ENCODE measurements around the gene TANGO6. TPM values are rescaled to one million over a fixed set of nuclear protein-coding genes. Genes with fewer than 3 reads are reported as not detected.

The TANGO6 gene
- polyA plus RNA-seq, 2 of the 4 experiments (the other 2 are of a cell fraction) = 8.1 to 19.5 TPM

DNA sequence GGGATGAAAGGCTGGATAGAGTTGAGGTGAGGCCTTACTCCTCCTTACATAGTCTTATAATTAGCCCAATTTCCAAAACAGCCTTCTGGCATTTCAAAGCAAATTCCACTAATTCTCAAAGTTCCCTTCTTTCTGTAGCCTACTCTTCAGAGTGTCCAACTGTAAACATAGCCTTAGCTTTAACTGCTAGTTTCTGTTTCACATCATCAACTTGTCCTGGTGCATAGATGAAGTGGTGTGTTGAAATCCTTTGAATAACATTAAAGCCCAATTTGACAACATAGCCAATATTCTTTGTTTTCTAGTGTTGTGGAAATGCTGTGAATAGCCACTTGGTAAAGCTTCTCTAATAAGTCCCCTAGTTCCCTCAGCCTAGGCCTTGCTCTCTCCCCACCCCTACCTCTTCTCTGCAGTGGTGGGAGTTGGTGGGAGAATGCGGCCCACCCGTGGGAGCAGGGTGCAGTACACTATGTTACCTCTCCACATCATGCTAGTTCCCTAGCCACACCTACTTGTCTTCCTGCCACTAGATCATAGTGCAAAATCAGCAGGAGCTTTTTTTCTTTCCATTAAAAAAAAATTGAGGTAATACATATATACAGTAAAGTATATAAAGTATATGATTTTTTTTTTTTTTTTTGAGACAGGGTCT lies 135.1 kb downstream of the TANGO6 start:
- ATAC-seq (no peak), DNase-seq (ENCODE audit: low read depth in 1 of 2, low spot score in 1 of 2) (no peak), FAIRE-seq (no peak)
- H3K4me1 ChIP-seq = peaks cover under 1% of the 10 kb centered on the region; the same call in 1 of the 3 replicates
- H3K4me2 ChIP-seq = no peak overlapping the region
- ChIA-PET POLR2A (no interaction called here), CTCF (interaction anchor here (0.5 to 1.9 kb wide), 8 partner anchors 12 to 1040 kb away, joined by 3 to 4 read pairs (median 3); no protein-coding TSS in a partner anchor)
- no peak for TF ChIP-seq CBX8 (IDR thresholded peaks at IDR 0.05)
- no peak for TF ChIP-seq RAD21 (conservative IDR thresholded peaks at IDR 0.05 in 1 of 2, IDR thresholded peaks at IDR 0.05 in 1 of 2)
- no peak for TF ChIP-seq EHMT2 (IDR thresholded peaks at IDR 0.05; ENCODE audit: low read depth)
- TF ChIP-seq ZSCAN20 (CRISPR knock-in tag; IDR thresholded peaks at IDR 0.05) = no peak
- TF ChIP-seq NFE2L2 (conservative IDR thresholded peaks at IDR 0.05; ENCODE audit: low read length) = no peak
- no peaks in the 10 kb centered on the region for H3K9me3 ChIP-seq
- H3K27ac ChIP-seq = no peak overlapping the region
- 90% methylated on average over 2 of the region's 2 CpGs for WGBS (ENCODE audit: missing lambda C conversion rate)
- H3K4me3 ChIP-seq = no peak overlapping the region

DNA sequence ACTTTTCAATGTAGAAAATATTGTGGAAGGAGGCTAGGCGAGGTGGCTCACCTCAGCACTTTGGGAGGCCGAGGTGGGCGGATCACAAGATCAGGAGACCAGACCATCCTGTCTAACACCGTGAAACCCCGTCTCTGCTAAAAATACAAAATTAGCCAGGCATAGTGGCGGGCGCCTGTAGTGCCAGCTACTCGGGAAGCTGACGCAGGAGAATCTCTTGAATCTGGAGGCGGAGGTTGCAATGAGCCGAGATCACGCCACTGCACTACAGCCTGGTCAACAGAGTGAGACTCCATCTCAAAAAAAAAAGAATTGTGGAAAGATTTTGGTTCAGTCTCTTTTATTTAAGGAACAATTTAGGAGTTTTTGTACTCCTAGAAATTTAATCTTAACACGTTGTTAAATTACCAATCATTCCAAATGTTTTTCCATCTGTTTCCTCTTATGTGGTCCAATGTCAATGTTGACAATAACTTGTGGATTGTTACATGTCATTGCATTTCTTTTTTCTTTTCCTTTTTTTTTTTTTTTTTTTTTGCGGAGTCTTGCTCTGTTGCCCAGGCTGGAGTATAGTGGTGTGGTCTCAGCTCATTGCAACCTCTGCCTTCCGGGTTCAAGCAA lies 137.5 kb downstream of the TANGO6 start:
- WGBS (ENCODE audit: missing lambda C conversion rate) = 93% methylated on average over 14 of the region's 15 CpGs
- no peak overlapping the region for H3K4me3 ChIP-seq
- ATAC-seq = no peak
- CTCF ChIA-PET = interaction anchor here (0.6 to 1.3 kb wide), 2 partner anchors 124 to 303 kb away, joined by 3 to 4 read pairs; partner anchors contain the start of gene HAS3
- peaks cover 6% of the 10 kb centered on the region for H3K4me1 ChIP-seq
- POLR2A ChIA-PET = no interaction called here
- TF ChIP-seq FOSB (CRISPR knock-in tag; IDR thresholded peaks at IDR 0.05) = no peak
- TF ChIP-seq, protein P1, sequence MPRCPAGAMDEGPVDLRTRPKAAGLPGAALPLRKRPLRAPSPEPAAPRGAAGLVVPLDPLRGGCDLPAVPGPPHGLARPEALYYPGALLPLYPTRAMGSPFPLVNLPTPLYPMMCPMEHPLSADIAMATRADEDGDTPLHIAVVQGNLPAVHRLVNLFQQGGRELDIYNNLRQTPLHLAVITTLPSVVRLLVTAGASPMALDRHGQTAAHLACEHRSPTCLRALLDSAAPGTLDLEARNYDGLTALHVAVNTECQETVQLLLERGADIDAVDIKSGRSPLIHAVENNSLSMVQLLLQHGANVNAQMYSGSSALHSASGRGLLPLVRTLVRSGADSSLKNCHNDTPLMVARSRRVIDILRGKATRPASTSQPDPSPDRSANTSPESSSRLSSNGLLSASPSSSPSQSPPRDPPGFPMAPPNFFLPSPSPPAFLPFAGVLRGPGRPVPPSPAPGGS (IDR thresholded peaks at IDR 0.05) = no peak
- no peak for TF ChIP-seq SREBF2 (IDR thresholded peaks at IDR 0.05)
- no peak for TF ChIP-seq BHLHE40 (IDR thresholded peaks at IDR 0.05; ENCODE audit: low read depth, low read length)
- TF ChIP-seq POLR2AphosphoS2 (conservative IDR thresholded peaks at IDR 0.05; ENCODE audit: low read length) = no peak
- TF ChIP-seq, protein P2, sequence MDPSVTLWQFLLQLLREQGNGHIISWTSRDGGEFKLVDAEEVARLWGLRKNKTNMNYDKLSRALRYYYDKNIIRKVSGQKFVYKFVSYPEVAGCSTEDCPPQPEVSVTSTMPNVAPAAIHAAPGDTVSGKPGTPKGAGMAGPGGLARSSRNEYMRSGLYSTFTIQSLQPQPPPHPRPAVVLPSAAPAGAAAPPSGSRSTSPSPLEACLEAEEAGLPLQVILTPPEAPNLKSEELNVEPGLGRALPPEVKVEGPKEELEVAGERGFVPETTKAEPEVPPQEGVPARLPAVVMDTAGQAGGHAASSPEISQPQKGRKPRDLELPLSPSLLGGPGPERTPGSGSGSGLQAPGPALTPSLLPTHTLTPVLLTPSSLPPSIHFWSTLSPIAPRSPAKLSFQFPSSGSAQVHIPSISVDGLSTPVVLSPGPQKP (IDR thresholded peaks at IDR 0.05; ENCODE audit: low read depth, low read length) = no peak
- TF ChIP-seq HOXA7 (CRISPR knock-in tag; IDR thresholded peaks at IDR 0.05) = no peak
- no peak for TF ChIP-seq SMC3 (IDR thresholded peaks at IDR 0.05)
- no peak for TF ChIP-seq ESRRA (IDR thresholded peaks at IDR 0.05; ENCODE audit: borderline replicate concordance, low read length)
- no peak for TF ChIP-seq CHD2 (IDR thresholded peaks at IDR 0.05; ENCODE audit: low read length, partially characterized antibody)
- TF ChIP-seq, protein P3, sequence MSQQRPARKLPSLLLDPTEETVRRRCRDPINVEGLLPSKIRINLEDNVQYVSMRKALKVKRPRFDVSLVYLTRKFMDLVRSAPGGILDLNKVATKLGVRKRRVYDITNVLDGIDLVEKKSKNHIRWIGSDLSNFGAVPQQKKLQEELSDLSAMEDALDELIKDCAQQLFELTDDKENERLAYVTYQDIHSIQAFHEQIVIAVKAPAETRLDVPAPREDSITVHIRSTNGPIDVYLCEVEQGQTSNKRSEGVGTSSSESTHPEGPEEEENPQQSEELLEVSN (IDR thresholded peaks at IDR 0.05; ENCODE audit: borderline replicate concordance, low read depth) = no peak
- no peak for TF ChIP-seq NFE2L2 (conservative IDR thresholded peaks at IDR 0.05; ENCODE audit: low read length)
- TF ChIP-seq TFCP2L1 (CRISPR knock-in tag; IDR thresholded peaks at IDR 0.05) = no peak
- TF ChIP-seq RNF2 (IDR thresholded peaks at IDR 0.05; ENCODE audit: borderline replicate concordance, low read depth) = no peak
- TF ChIP-seq JUN (IDR thresholded peaks at IDR 0.05) = no peak
- TF ChIP-seq, protein P4, sequence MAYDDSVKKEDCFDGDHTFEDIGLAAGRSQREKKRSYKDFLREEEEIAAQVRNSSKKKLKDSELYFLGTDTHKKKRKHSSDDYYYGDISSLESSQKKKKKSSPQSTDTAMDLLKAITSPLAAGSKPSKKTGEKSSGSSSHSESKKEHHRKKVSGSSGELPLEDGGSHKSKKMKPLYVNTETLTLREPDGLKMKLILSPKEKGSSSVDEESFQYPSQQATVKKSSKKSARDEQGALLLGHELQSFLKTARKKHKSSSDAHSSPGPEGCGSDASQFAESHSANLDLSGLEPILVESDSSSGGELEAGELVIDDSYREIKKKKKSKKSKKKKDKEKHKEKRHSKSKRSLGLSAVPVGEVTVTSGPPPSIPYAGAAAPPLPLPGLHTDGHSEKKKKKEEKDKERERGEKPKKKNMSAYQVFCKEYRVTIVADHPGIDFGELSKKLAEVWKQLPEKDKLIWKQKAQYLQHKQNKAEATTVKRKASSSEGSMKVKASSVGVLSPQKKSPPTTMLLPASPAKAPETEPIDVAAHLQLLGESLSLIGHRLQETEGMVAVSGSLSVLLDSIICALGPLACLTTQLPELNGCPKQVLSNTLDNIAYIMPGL (CRISPR knock-in tag; IDR thresholded peaks at IDR 0.05; ENCODE audit: borderline replicate concordance) = no peak
- no peak for TF ChIP-seq RAD21 (conservative IDR thresholded peaks at IDR 0.05 in 1 of 2, IDR thresholded peaks at IDR 0.05 in 1 of 2)
- no peak overlapping the region for H3K27ac ChIP-seq
- H3K9me3 ChIP-seq = no peaks in the 10 kb centered on the region
- FAIRE-seq = no peak
- no peak for DNase-seq (ENCODE audit: low read depth in 1 of 2, low spot score in 1 of 2)
- no peak overlapping the region for H3K4me2 ChIP-seq
